IPS DF 19.7 (cell line): Measurements from ENCODE around the gene LBH.
"Not testable (repeated sequence)": the region's sequence is repeated elsewhere in the genome, so short reads cannot be mapped to it uniquely, and the experiment has no call there.

Source experiments
- DNase-seq: peaks from one replicate; pipeline ENCODE4 v3.0.0-alpha.2; 2013; ENCODE audit warnings: low read depth, low spot score

LBH gene

DNA sequence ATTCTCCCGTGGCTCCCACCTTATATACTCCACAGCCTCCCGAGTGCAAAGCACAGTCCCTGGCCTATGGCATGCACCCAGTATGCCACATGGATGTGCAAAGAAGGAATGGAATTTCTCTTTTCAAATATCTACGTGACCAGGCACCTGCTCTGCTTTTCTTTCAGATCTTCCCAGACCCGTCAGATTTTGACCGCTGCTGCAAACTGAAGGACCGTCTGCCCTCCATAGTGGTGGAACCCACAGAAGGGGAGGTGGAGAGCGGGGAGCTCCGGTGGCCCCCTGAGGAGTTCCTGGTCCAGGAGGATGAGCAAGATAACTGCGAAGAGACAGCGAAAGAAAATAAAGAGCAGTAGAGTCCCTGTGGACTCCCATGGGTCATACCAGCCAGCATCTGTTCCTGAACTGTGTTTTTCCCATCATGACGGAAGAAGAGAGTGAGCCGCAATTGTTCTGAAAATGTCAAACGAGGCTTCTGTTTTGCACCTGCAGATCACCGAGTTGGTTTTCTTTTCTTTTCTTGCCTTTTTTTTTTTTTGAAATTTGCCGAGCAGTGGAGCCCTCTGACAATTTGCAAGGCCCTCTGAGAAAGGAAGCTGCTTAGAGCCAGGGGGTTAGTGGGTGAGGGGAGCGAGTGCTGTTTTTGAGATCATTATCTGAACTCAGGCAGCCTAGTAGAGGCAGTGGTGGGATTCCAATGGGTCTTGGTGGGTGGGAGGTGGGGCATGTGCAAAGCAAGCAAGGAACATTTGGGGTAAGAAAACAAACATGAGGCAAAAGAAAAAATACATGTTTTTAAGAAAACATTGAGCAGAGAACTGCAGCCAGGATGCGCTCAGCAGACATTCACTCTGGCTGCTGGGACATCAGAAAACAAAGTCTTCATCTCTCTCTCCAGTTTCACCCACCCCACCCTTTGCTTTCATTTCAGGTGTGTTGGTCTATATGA, 26.2 kb downstream of the LBH start:
- DNase-seq: no peak

DNA sequence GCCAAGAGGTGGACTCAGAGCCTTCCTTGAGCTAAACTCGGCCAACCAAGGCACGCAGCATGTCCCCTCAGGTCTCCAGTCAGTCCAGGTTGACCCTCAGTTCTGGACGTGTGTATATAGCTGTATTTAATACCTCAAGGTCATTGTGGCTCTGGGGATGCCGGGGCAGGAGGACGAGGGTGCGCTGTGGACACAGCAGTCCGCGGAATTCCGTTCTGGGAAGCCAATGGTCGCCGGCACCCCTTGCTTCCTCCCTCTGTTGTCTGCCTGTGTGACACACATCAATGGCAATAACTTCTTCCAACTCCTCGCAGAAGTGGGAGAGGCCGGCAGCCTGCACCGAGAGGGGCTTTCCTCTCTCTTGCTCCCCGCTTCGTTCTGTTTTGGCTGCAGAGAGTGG, 27.7 kb downstream of the LBH start:
- DNase-seq: no peak

DNA sequence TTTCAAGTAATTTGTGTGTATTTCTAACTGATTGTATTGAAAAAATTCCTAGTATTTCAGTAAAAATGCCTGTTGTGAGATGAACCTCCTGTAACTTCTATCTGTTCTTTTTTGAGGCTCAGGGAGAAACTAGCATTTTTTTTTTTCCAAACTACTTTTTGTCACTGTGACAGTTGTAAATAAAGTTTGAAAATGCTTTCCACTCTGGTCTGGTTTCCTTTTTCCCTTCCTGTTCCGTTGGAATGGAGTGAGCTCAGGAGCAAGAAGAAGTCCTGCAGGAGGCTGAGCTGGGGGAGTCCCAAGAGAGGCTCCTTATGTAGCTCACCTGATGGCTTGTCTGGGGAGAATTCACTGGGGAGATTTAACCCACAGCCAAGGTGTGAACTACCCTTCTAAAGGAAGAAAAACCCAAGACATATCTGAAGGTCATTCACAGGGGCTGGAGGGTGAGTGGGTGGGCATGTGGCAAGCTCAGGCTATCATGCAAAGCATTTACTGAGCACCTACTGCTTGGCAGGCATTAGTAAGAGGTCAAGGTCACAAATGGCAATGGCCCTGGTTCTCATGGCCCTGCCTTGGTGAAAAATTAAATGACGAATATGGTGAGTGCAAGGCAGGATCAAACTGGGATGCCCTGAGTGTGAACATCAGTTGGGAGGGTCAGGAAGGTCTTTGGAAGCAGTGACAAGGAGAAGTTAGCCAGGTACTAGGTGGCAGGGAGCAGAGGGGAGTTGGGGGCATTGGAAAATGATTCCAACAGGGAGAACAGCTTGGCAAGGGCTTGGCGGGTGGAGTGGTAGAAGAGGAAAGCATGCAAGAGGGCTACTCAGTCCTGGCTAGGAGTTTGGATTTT, 28.7 kb downstream of the LBH start:
- DNase-seq: no peak

DNA sequence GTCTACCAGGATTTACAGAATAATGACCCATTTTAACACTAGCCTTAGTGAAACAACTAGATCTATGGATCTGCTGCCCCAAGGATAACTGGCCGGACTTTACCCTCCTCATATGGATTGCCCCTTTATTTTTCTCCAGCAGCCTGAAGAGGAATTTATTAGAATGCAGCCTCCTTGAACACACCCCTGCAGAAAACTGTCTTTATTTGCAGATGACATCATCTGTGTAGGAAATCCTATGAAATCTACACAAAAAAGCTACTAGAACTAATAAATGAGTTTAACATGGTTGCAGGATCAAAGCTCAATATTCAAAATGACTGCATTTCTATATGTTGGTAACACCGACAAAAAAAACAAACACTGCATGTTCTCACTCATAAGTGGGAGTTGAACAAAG, 29.6 kb downstream of the LBH start:
- no peak for DNase-seq

DNA sequence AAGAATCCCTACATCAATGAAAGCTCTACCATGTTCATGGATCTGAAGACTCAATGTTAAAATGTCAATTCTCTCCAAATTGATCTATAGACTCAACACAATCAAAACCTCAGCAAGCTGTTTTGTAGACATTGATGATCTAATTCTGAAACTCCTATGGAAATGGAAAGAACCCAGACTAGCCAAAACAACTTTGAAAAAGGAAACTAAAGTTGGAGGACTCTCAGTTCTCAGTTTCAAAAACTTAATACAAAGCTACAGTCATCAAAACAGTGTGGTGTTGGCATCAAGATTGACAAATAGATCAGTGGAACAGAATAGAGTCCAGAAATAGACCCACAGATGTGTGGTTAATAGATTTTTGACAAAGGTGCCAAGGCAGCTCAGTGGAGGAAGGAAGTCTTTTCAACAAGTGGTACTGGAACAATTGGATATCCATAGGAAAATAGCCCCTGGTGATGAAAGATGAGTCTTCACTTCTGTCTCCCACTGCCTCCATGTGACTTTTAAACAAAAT, 30.4 kb downstream of the LBH start:
- no peak for DNase-seq

DNA sequence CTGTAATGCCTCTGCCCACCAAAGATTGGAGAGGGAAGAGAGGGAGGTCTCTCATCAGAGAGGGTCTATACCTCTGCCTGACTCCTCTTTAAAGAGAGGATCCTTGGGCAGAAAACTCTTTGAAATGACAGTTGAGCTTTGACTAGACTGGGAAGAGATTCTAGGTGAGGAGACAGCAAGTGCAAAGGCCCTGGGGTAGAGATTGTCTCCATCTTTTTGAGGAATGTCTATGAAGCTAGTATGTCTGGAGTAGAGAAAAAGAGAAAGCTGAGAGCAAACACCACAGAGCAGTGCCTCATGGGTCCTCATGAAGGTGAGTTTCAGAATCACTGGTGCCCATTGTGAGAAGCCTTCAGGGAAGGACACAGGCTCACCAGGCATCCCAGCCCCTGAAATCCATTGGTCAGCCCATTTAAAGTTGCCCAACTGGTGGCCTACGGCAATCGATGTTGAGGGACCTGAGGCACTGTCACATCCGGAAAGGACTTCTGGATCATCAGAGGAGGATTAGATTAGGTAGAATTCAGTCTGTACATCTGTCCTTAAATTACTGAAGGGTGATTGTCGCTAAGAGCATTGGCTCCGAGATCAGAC, 31.5 kb downstream of the LBH start:
- DNase-seq: no peak

DNA sequence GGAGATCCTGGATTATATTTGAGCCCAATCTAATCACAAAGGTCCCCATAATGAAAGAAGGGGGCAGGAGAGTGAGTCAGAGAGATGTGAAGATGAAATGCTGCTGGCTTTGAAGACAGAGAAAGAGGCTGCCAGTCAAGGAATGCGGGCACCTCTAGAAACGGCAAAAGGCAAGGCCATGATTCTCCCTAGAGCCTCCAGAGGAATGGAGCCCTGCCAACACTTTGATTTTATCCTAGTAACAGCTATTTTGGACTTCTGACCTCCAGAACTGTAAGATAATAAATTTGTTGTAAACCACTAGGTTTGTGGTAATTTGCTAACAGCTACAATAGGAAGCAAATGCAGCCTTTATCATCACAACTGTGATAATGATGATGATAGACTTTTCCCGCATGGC, 32.9 kb downstream of the LBH start:
- DNase-seq: no peak

DNA sequence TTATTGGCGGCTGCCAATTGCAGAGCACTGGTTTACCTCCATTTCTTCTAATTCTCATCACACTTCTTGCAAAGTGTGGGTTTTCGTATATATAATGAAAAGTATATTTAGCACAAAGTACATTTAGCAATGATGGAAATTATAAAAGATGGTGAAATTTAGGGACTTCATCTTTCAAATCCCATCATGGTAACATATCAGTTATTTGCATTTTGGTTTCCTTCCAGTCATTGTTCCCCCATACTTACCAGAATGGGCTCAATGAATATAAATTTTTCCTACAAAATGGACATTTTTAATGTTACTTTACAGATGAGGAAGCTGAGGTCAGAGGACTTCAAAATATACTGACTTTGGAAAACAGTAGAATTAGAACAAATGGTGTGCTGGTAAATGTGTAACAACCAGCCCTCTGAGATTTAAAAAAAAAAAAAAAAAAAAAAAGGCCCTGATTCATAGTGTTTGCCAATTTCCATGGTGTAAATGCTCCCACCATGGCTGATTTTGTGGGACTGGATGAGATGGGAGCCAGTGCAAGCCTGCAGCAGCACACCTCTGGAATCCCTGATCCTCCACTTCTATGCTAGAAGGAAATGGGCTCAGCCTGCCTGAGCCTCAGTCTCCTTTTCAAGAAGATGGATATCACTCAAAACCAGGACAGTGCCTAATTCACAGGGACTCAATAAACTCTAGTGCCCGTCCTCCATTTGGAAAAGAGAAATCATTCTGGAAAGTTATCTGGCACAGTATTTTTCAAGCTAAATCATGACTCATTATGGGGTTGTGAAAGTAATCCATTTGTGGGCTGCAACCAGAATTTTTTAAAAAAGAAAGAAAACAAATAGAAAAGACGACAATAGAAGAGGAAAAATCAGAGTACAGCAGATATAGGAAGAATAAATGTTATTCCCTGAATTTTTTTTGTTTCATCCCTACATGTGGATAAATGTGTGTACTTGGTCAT, 34.0 kb downstream of the LBH start:
- DNase-seq: no peak

DNA sequence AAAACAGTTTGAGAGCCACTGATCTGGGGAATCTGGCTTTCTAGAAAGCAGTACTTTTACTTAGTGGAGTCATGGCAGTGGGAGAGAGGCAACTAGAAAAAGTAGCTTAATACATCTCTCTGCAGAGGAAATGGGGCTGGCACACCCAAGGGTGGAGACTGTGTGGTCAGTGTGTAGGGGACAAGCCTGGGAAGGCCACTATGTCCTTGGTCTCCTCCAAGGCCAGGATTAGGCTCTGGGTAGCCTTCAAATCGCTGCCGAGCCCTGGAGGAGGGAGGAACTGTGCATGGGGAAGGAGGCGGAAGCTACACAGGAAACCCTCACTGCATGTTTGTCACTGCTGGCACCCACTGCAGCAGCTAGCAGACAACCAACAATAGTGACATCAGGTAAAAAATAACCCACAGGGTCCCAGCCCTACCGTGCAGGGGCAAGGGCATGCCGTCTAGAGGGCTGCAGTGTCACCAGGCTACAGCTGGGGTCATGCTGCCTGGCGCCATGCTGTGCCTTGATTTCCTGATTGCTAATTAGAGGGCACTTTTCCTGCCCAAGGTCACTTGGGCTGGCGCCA, 34.8 kb downstream of the LBH start:
- DNase-seq: no peak

DNA sequence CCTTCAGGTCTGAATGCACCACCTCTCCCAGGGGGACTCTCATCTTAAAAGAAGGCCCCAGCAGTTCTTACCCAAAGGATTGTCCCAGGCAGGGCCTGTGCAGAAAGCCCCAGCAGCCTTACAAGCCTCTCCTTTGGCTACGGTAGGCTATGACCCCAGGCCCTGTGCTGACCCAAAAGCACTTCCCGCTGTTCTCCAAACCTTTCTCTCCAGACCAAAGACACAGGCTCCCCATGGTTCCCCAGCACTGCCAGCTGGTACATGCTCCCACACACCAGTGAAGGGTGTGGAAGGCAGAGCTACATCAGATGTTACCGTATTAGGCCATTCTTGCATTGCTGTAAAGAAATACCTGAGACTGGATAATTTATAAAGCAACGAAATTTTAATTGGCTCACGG, 35.4 kb downstream of the LBH start:
- DNase-seq: no peak

DNA sequence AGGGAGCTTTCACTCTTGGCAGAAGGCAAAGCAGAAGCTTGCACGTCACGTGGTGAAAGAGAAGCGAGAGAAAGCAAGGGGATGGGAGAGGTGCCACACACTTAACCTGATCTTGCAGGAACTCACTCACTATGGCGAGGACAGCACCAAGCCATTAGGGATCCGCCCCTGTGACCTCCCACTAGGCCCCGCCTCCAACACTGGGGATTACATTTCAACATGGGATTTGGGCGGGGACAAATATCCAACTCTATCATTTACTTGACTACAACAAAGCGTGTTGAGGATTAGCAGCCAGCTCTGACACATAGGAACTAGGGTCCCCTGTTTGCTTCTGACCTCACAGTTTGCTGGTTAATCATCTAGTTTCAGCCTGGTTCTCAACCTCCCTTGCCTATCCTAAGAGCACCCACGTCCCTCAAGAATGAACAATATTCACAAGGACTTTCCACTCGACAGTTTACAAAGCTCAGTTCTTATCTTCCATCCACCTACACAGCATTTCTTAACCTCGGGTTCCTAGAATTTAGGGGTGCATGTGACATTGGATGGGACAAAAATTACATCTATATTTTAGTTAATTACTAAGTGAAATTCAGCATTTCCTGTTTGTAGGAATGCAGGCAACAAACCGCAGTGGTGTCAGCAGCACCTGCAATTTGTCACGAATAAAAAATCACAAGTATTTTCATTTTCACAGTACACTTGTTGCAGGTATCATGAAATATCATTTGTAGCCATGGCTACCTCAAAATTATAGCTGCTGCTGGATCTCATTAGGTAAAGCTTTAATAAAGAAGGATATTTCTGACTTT, 36.0 kb downstream of the LBH start:
- DNase-seq: no peak

DNA sequence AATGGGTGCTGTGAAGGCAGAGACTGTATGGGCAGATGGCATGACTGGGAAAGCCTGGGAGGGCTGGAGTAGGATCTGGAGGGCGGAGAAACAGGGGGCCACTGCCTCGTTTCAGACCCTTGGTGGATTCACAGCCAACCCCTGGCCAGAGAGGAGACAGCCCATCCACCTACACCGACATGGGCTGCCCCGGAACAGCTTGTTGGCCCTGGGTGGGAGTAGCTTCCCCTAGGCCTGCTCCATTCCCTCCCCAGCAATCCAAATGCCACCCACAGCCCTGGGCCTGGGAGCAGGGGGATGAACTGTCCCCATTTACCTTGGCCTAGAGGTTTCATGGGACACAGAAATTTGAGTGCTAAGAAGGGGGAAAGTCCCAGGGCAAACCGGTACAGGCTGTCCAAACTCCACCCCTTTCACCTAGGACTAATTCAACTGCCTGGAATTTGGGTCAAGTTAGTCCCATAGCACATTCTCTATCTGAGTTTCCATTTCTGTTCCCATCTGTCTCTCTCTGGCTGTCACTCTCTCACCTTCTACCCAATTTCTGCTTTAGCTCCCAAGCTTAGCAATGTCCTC, 37.0 kb downstream of the LBH start:
- DNase-seq: no peak

DNA sequence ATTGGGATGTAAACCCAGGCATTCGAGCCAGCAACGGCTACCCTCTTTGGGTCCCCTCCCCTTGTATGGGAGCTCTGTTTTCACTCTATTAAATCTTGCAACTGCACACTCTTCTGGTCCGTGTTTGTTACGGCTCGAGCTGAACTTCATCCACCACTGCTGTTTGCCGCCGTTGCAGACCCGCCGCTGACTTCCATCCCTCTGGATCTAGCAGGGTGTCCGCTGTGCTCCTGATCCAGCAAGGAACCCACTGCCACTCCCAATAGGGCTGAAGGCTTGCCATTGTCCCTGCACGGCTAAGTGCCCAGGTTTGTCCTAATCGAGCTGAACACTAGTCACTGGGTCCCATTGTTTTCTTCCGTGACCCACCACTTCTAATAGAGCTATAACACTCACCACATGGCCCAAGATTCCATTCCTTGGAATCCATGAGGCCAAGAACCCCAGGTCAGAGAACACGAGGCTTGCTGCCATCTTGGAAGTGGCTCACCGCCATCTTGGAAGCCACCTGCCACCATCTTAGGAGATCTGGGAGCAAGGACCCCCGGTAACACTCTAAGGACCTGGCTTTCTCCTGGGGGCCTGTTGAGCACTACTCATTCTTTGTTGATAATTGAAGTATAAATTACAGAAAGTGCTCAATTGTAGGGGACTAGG, 37.9 kb downstream of the LBH start:
- not testable (repeated sequence) for DNase-seq

DNA sequence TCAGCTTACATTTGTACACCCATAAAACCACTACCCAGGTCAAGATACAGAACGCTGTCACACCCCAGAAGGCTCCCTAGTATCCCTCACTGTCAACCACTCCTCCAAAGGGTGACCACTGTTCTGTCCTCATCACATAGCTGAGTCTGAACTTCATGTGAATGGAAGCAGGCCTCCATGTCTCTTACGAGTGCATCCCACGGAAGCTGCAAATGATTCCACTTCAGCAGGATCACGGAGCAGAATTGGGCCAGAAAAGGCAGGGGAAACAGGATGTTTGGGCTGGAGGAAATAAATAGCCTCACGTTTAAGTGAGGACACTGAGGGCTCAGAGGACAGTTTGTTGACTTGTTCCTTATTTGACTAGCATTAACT, 38.4 kb downstream of the LBH start:
- no peak for DNase-seq

DNA sequence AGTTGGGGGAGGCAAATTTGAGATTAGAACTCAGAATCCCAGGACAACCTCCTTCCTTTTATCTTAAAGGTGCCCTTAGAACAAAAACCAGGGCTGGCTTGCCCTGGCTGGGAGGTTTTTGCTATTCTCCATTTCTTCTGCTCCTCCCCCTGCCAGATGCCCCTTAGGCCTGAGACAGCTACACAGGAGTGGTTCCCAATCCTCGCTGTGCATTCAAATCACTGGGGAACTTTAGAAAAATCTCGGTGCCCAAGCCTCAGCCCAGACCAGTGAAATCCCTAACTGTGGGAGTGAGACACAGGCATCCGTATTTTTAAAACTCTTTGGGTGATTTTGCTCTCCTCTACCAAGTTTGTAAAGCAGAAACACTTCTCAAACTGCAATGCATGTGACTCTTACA, 38.8 kb downstream of the LBH start:
- no peak for DNase-seq

DNA sequence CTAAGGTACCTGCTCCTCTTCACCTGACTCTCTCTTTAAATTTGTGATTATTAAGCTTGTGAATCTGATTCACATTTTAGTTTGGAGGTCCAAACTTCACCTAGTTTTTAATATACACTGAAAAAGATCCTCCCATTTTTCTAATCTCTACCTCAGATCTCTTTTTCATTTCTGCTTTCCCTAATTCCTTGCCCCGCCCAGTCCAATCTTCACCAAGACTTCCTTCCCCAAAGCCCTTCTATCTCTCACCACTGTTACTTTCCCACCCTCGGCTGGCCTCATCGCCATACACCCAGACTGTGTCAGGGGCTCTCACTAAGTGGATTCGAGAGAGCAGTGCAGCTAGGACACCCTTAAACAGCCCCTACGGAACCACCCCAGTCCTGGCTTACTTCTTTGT, 40.0 kb downstream of the LBH start:
- no peak for DNase-seq

DNA sequence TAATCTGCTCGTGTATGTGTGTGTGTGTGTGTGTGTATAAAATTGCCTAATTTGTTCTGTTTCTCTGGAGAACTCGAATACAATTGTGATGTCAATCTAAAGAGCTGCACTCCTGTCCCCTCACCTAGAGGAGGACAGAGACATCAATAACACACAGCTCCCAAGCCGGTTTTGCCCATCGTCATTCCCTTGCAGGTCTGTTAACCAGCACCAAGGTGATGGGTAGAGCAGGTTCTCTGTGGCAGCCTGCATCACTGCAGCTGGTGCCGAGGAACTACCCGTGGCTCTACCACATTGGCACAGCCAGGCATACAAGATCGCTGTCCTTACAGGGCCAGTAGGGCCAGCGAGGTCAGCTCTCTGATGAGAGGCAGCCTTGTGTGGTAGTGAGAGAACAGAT, 41.0 kb downstream of the LBH start:
- DNase-seq: no peak

DNA sequence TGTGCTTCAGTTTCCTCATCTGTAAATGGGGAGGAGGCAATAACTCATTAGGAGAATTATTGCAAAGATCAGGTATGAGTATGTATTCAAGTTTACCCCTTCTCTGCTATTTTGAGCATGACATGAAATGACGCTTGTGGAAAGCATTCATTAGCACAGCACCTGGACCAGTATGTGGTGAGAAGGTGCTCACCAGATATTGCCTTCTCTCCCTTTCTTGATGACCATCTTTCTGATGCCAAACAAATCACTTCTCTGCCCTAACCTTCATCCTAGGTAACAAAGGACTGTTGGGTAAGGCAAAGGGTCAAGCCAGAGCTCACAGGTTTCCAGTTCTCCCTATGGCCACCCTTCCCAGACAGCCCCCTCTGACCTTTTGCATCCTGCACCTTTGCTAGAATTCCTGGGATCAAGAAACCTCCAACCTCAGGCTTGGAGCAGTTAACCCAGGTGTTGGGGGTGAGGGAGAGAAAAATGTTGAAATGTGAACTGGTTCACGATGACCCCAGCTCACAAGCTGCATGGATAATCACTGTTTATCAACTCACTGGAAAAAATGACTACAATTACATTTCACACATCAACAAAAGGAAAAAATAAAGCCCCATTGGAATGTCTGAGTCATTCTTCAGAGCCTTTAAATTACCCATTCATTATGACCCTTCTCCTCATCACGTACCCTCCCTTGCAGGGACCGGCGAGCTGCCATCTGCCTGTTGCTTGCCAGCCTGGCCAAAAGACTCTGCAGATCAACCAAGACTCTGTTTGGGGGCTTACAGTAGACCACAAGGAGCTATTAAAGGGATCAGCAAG, 41.6 kb downstream of the LBH start:
- DNase-seq: no peak
